ENCODE data around the gene BRME1.
A peak's percentile ranks its signal among the peaks of the same experiment; 100 is the strongest.

BRME1 gene

DNA sequence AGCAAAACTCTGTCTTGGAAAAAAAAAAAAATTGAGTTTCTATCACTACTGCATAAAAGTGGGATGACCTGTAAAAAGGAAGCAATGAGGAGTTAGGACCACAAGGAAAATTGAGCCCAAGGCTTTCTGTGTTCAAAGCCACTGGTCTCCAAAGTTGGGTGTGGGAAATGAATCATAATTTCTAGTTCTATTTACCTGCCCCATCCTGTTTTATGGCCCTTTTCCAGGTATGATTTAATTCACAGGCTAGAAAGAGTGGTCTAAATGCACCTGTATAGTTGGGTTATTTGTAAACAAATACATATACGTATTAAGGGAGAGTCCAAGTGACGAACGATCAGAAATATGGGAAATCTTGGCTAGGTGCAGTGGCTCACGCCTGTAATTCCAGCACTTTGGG lies 40.5 kb upstream of the BRME1 start:
- no peak for DNase-seq (ENCODE audit: extremely low read depth, low read depth)
- TF ChIP-seq CTCF (IDR thresholded peaks at IDR 0.05; ENCODE audit: low read depth, low read length, missing control alignments), result no peak
- H3K4me3 ChIP-seq (replicated peaks; ENCODE audit: low read depth, low read length), result no peak overlapping the region

DNA sequence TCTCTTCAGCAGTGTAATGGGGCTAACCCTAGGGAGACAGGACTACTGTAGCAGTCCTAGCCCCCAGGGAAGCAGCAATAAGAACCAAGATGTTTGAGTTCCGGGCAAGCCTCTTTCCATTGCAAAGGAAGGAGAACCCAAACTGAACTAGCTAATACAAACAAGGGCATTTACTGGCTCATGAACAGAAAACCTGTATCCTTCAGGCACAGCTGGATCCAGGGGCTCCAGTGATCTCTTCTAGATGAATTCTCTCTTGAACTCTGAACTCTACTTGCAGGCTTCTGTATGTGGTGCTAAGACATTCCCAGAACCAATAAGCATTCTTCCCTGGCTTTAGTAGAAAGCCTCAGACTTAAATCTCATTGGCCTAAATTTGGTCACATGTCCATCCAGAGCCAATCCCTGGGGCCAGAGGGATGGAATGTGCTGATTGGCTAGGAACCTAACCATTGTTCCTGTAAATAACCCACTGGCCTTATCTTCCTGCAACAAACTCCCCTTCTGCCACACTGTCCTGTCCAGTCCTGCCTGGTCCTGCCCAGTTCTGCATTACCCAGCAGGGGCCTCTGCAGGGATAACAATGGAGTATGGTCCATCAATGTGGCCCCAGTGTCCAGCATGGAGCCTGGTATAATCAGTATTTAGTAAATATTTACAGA lies 36.2 kb upstream of the BRME1 start:
- DNase-seq (ENCODE audit: extremely low read depth, low read depth), result no peak
- H3K4me3 ChIP-seq (replicated peaks; ENCODE audit: low read depth, low read length), result no peak overlapping the region
- TF ChIP-seq CTCF (IDR thresholded peaks at IDR 0.05; ENCODE audit: low read depth, low read length, missing control alignments), result no peak

GRCh38 chr19:13938301-13939064 lies 32.6 kb upstream of the BRME1 start, which contains the start of gene PODNL1:
Gene PODNL1, minus strand, starts transcription at chr19:13938417. Its CDS starts 236 bp downstream, at chr19:13938181.
- H3K4me3 ChIP-seq (replicated peaks; ENCODE audit: low read depth, low read length), result peak within 1 kb of the TSS; percentile 15
- DNase-seq (ENCODE audit: extremely low read depth, low read depth), result peak; percentile 25

GRCh38 chr19:13937479-13938300 lies 31.8 kb upstream of the BRME1 start:
- TF ChIP-seq CTCF (IDR thresholded peaks at IDR 0.05; ENCODE audit: low read depth, low read length, missing control alignments), result no peak
- DNase-seq (ENCODE audit: extremely low read depth, low read depth), result no peak
- H3K4me3 ChIP-seq (replicated peaks; ENCODE audit: low read depth, low read length), result peak overlapping the region; percentile 15; the same call in 1 of the 2 replicates

More at GRCh38 chr19:13938301-13939064, 32.6 kb upstream of the BRME1 start, which contains the start of gene PODNL1:
- no peak for TF ChIP-seq CTCF (IDR thresholded peaks at IDR 0.05; ENCODE audit: low read depth, low read length, missing control alignments)

GRCh38 chr19:13935765-13936510 lies 30.0 kb upstream of the BRME1 start:
- TF ChIP-seq CTCF (IDR thresholded peaks at IDR 0.05; ENCODE audit: low read depth, low read length, missing control alignments), result no peak
- no peak for DNase-seq (ENCODE audit: extremely low read depth, low read depth)
- no peak overlapping the region for H3K4me3 ChIP-seq (replicated peaks; ENCODE audit: low read depth, low read length)

DNA sequence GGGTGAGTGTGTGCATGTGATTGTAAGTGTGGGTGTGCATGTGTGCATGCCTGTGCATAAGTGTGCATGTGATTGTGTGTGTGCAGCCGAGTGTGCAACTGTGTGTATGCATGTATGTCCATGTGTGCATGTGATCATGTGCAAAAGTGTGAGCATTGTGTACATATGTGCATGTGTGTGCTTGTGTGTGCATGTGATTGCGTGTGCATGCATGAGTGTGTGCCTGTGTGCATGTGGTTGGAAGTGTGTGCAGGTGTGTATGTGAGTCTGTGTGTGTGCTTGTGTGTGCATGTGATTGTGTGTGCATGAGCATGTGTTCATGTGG lies 28.8 kb upstream of the BRME1 start:
- TF ChIP-seq CTCF (IDR thresholded peaks at IDR 0.05; ENCODE audit: low read depth, low read length, missing control alignments), result no peak
- no peak for DNase-seq (ENCODE audit: extremely low read depth, low read depth)
- H3K4me3 ChIP-seq (replicated peaks; ENCODE audit: low read depth, low read length), result no peak overlapping the region
